HL-60 (cell line): ENCODE results near the gene SCMH1.

Source experiments
- DNase-seq, 2 experiments: peaks; one replicate each; pipeline ENCODE4 v3.0.0-alpha.2; 2010 to 2020; ENCODE audit warnings: low read depth in 1 of 2, low spot score in 1 of 2
- H3K27ac ChIP-seq: fragments of 250-450 bp; sonication (Bioruptor Pico); replicated peaks from 2 replicates; pipeline ENCODE4 v1.5.1; 2020; ENCODE audit warnings: mild to moderate bottlenecking, moderate library complexity
- H3K27me3 ChIP-seq: fragments of 250-450 bp; sonication (Bioruptor Pico); 2 replicates; pipeline ENCODE4 v1.5.1; 2021; ENCODE audit warnings: mild to moderate bottlenecking, moderate library complexity; ENCODE audit not compliant: insufficient read depth, poor library complexity, severe bottlenecking
- H3K4me3 ChIP-seq: replicated peaks from 2 replicates; pipeline ENCODE4 v1.5.1; 2011; ENCODE audit warnings: mild to moderate bottlenecking, control low read depth, low read length; ENCODE audit not compliant: insufficient read depth
- CTCF ChIP-seq: IDR thresholded peaks from one replicate; pipeline ENCODE4 v1.5.1; 2011; ENCODE audit warnings: low read length, control low read depth, inconsistent platforms; ENCODE audit not compliant: insufficient read depth
- GABPA ChIP-seq: IDR thresholded peaks from 2 replicates; pipeline ENCODE4 v1.6.1; 2012; ENCODE audit warnings: low read depth
- POLR2AphosphoS5 ChIP-seq: IDR thresholded peaks from 2 replicates; pipeline ENCODE4 v1.6.1; 2012; ENCODE audit warnings: low read depth
- REST ChIP-seq: IDR thresholded peaks from 2 replicates; pipeline ENCODE4 v1.6.1; 2012; ENCODE audit warnings: low read depth; ENCODE audit not compliant: insufficient replicate concordance
- SPI1 ChIP-seq: IDR thresholded peaks from 2 replicates; pipeline ENCODE4 v1.6.1; 2012; ENCODE audit warnings: low read depth, mild to moderate bottlenecking, borderline replicate concordance

SCMH1 gene

GRCh38 chr1:41032147-41032546 is 210.0 kb downstream of the SCMH1 start:
- TF ChIP-seq GABPA (no peak), SPI1 (no peak)
- Histone ChIP-seq H3K27ac (no peak overlapping the region), H3K27me3 (no peaks in the 10 kb centered on the region), H3K4me3 (no peak overlapping the region)
- no peak for DNase-seq

GRCh38 chr1:41030872-41031616 is 211.1 kb downstream of the SCMH1 start:
- no peak overlapping the region for H3K27ac ChIP-seq
- H3K4me3 ChIP-seq: no peak overlapping the region
- H3K27me3 ChIP-seq: no peaks in the 10 kb centered on the region
- TF ChIP-seq POLR2AphosphoS5: no peak
- no peak for TF ChIP-seq REST
- TF ChIP-seq CTCF: no peak
- no peak for TF ChIP-seq GABPA
- TF ChIP-seq SPI1: no peak
- no peak for DNase-seq

- H3K27me3 ChIP-seq: no peaks in the 10 kb centered on the region
- TF ChIP-seq REST (no peak), CTCF (no peak), SPI1 (no peak), POLR2AphosphoS5 (no peak), GABPA (no peak)
- no peak overlapping the region for H3K27ac ChIP-seq
- H3K4me3 ChIP-seq: no peak overlapping the region
- no peak for DNase-seq
These were observed 214.0 kb downstream of the SCMH1 start for GRCh38 chr1:41028034-41028642.

- Histone ChIP-seq H3K27me3 (no peaks in the 10 kb centered on the region), H3K4me3 (no peak overlapping the region), H3K27ac (no peak overlapping the region)
- DNase-seq: no peak
- TF ChIP-seq CTCF (no peak), GABPA (no peak), POLR2AphosphoS5 (peak; percentile 65; the same call in 1 of the 2 replicates), REST (no peak), SPI1 (no peak)
These were observed 215.9 kb downstream of the SCMH1 start for GRCh38 chr1:41025979-41026819.
